ENCODE data around the gene ANKFN1. TPM values are rescaled to one million over a fixed set of nuclear protein-coding genes. Genes with fewer than 3 reads are reported as not detected.

Gene ANKFN1
- polyA plus RNA-seq, 3 donors: not detected

DNA sequence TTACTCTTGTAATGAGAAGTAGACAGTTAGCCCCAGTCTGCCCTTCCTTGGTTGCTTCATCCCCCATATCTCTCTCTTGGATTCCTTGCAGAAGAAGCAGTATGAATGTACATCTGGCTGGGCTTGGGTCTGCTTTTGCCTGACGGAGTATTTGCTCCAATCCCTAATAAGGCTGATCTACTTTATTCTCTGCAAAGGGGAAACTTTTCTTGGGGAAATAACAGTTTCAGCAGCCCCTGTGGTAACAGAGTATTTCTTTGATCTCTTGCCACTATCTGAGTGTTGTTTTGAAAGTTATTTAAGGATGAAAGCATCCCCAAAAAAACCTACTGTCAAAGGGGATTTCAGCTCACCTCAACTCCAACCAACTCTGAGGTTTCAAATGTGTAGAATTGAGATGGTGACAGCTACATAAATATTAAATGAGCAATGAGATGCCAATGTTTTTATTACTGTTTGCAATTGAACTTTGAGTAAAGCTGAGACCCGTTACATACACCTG is 271.3 kb downstream of the ANKFN1 start:
- H3K9ac ChIP-seq (ENCODE audit: insufficient read depth, low read length, poor library complexity, severe bottlenecking): no peak overlapping the region
- no peaks in the 10 kb centered on the region for H3K9me3 Mint-ChIP-seq
- no peak overlapping the region for H3K4me2 ChIP-seq (replicated peaks; ENCODE audit: extremely low read depth, low read length, poor library complexity, severe bottlenecking)
- no peaks in the 10 kb centered on the region for H3K36me3 ChIP-seq (replicated peaks in 1 of 2; ENCODE audit: control insufficient read depth in 1 of 2, insufficient read depth in 2 of 2, low read length in 2 of 2)
- H3K27ac ChIP-seq (ENCODE audit: low read depth in 1 of 2, low read length in 2 of 2): no peak overlapping the region
- no peaks in the 10 kb centered on the region for H3K27me3 ChIP-seq (ENCODE audit: control insufficient read depth in 2 of 2, insufficient read depth in 2 of 2, low read length in 2 of 2)
- H3K4me3 Mint-ChIP-seq: no peak overlapping the region
- H3K36me3 Mint-ChIP-seq: no peaks in the 10 kb centered on the region
- no peak overlapping the region for H2AFZ ChIP-seq (ENCODE audit: insufficient read depth, low read depth, low read length, poor library complexity, severe bottlenecking)
- no peaks in the 10 kb centered on the region for H4K20me1 ChIP-seq (ENCODE audit: insufficient read depth, low read length)
- no peak overlapping the region for H3K27ac Mint-ChIP-seq
- intact Hi-C loops (cut with micrococcal nuclease): no loop called here
- no CpG with 5 or more reads among the region's 2 CpGs for WGBS (ENCODE audit: insufficient coverage)
- H3K4me1 ChIP-seq (ENCODE audit: control insufficient read depth in 1 of 2, insufficient read depth in 2 of 2, low read length in 2 of 2): no peaks in the 10 kb centered on the region
- no peak for DNase-seq
- peaks cover 0 to 3% (median 2%) of the 10 kb centered on the region in 3 donors for H3K27me3 Mint-ChIP-seq (ENCODE audit: low read depth in 3 of 3)
- H3K9me3 ChIP-seq (replicated peaks in 1 of 2; ENCODE audit: control insufficient read depth in 1 of 2, insufficient read depth in 1 of 2, low read length in 2 of 2): no peaks in the 10 kb centered on the region
- TF ChIP-seq, protein P1, sequence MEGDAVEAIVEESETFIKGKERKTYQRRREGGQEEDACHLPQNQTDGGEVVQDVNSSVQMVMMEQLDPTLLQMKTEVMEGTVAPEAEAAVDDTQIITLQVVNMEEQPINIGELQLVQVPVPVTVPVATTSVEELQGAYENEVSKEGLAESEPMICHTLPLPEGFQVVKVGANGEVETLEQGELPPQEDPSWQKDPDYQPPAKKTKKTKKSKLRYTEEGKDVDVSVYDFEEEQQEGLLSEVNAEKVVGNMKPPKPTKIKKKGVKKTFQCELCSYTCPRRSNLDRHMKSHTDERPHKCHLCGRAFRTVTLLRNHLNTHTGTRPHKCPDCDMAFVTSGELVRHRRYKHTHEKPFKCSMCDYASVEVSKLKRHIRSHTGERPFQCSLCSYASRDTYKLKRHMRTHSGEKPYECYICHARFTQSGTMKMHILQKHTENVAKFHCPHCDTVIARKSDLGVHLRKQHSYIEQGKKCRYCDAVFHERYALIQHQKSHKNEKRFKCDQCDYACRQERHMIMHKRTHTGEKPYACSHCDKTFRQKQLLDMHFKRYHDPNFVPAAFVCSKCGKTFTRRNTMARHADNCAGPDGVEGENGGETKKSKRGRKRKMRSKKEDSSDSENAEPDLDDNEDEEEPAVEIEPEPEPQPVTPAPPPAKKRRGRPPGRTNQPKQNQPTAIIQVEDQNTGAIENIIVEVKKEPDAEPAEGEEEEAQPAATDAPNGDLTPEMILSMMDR (IDR thresholded peaks at IDR 0.05): no peak
- peaks cover 4% of the 10 kb centered on the region for H3K4me1 Mint-ChIP-seq
- no peak overlapping the region for H3K4me3 ChIP-seq (replicated peaks in 1 of 3; ENCODE audit: low read depth in 2 of 3, low read length in 3 of 3)
- no peaks in the 10 kb centered on the region for H3K79me2 ChIP-seq (ENCODE audit: insufficient read depth, low read length)

DNA sequence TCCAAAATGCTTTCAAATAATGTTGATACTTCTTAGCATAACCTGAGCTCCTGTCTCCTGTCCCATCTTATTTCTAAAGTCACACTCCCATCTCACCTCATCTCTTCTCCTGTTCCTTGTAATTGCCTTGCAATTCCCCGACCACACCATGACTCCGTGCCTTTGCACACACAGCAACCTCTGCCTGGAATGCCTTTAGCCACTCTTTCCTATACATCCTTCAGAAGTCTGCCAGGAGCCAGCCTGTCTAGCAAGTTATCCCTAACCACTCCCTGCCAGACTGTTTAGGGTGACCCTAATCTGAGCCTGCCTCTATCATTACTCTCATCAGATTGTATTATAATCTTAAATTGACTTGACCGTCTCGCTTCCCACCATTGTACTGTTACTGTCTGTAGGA is 272.2 kb downstream of the ANKFN1 start:
- Mint-ChIP-seq H3K9me3 (no peaks in the 10 kb centered on the region), H3K27ac (no peak overlapping the region), H3K27me3 (ENCODE audit: low read depth in 3 of 3) (peaks cover 0 to 3% (median 2%) of the 10 kb centered on the region in 3 donors), H3K4me3 (no peak overlapping the region), H3K4me1 (peaks cover 4% of the 10 kb centered on the region), H3K36me3 (no peaks in the 10 kb centered on the region)
- no peak overlapping the region for H2AFZ ChIP-seq (ENCODE audit: insufficient read depth, low read depth, low read length, poor library complexity, severe bottlenecking)
- H3K27ac ChIP-seq (ENCODE audit: low read depth in 1 of 2, low read length in 2 of 2): no peak overlapping the region
- no peaks in the 10 kb centered on the region for H3K27me3 ChIP-seq (ENCODE audit: control insufficient read depth in 2 of 2, insufficient read depth in 2 of 2, low read length in 2 of 2)
- no peaks in the 10 kb centered on the region for H3K9me3 ChIP-seq (replicated peaks in 1 of 2; ENCODE audit: control insufficient read depth in 1 of 2, insufficient read depth in 1 of 2, low read length in 2 of 2)
- H3K36me3 ChIP-seq (replicated peaks in 1 of 2; ENCODE audit: control insufficient read depth in 1 of 2, insufficient read depth in 2 of 2, low read length in 2 of 2): no peaks in the 10 kb centered on the region
- H3K4me2 ChIP-seq (replicated peaks; ENCODE audit: extremely low read depth, low read length, poor library complexity, severe bottlenecking): no peak overlapping the region
- no peaks in the 10 kb centered on the region for H3K79me2 ChIP-seq (ENCODE audit: insufficient read depth, low read length)
- H3K4me3 ChIP-seq (replicated peaks in 1 of 3; ENCODE audit: low read depth in 2 of 3, low read length in 3 of 3): no peak overlapping the region
- WGBS (ENCODE audit: insufficient coverage): 93% methylated on average over 2 of the region's 4 CpGs
- H4K20me1 ChIP-seq (ENCODE audit: insufficient read depth, low read length): no peaks in the 10 kb centered on the region
- TF ChIP-seq, protein P1 (IDR thresholded peaks at IDR 0.05): no peak
- no peak overlapping the region for H3K9ac ChIP-seq (ENCODE audit: insufficient read depth, low read length, poor library complexity, severe bottlenecking)
- intact Hi-C loops (cut with micrococcal nuclease): no loop called here
- H3K4me1 ChIP-seq (ENCODE audit: control insufficient read depth in 1 of 2, insufficient read depth in 2 of 2, low read length in 2 of 2): no peaks in the 10 kb centered on the region
- no peak for DNase-seq
